Measurements from ENCODE around the gene C2CD2.
A peak's percentile ranks its signal among the peaks of the same experiment; 100 is the strongest.

C2CD2 gene

DNA sequence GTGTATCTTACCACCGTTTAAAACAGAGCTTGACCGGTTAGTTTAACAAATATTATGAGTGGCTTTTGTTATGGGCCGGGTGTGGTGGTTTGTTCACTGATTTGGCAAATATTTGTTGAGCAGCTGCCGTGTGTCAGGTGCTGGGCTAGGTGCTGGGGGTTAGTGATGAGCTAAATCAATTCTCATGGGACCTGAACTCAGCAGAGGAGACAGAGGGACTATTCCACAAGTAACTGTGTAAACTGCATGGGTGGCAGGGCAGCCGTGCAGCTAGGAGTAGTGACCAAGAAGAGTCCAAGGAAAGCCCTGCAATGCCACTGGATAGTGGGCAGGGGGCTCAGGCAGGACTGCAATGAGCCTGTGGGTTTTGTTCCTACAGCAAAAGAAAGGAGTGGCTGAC lies 11.2 kb upstream of the C2CD2 start:
- H4K20me1 ChIP-seq (ENCODE audit: control insufficient read depth, insufficient read depth, low read depth, low read length), result no peaks in the 10 kb centered on the region
- peak overlapping the region; percentile 53 for H3K4me2 ChIP-seq (ENCODE audit: low read length)
- TF ChIP-seq, protein P1, sequence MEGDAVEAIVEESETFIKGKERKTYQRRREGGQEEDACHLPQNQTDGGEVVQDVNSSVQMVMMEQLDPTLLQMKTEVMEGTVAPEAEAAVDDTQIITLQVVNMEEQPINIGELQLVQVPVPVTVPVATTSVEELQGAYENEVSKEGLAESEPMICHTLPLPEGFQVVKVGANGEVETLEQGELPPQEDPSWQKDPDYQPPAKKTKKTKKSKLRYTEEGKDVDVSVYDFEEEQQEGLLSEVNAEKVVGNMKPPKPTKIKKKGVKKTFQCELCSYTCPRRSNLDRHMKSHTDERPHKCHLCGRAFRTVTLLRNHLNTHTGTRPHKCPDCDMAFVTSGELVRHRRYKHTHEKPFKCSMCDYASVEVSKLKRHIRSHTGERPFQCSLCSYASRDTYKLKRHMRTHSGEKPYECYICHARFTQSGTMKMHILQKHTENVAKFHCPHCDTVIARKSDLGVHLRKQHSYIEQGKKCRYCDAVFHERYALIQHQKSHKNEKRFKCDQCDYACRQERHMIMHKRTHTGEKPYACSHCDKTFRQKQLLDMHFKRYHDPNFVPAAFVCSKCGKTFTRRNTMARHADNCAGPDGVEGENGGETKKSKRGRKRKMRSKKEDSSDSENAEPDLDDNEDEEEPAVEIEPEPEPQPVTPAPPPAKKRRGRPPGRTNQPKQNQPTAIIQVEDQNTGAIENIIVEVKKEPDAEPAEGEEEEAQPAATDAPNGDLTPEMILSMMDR (IDR thresholded peaks at IDR 0.05; ENCODE audit: low read depth, low read length, poor library complexity, severe bottlenecking), result no peak
- TF ChIP-seq EZH2phosphoT487 (IDR thresholded peaks at IDR 0.05; ENCODE audit: borderline replicate concordance, low read length), result no peak
- H3K4me1 ChIP-seq (ENCODE audit: control insufficient read depth, low read length), result peaks cover 42% of the 10 kb centered on the region
- no peaks in the 10 kb centered on the region for H3K9me2 ChIP-seq (replicated peaks; ENCODE audit: control insufficient read depth, low read length)
- H3F3A ChIP-seq (ENCODE audit: control insufficient read depth, insufficient read depth), result no peaks in the 10 kb centered on the region
- no peaks in the 10 kb centered on the region for H3K27me3 ChIP-seq (ENCODE audit: control insufficient read depth, low read length)
- no peaks in the 10 kb centered on the region for H3K9me3 ChIP-seq (ENCODE audit: control insufficient read depth, insufficient read depth, low read length)
- H3K4me3 ChIP-seq (ENCODE audit: low read length), result peak overlapping the region; percentile 20; the same call in 1 of the 2 replicates
- no peaks in the 10 kb centered on the region for H3K79me2 ChIP-seq (ENCODE audit: control insufficient read depth, low read length)
- no peaks in the 10 kb centered on the region for H3K36me3 ChIP-seq (ENCODE audit: control insufficient read depth, low read length)
- H3K27ac ChIP-seq (ENCODE audit: low read depth, low read length), result no peak overlapping the region

DNA sequence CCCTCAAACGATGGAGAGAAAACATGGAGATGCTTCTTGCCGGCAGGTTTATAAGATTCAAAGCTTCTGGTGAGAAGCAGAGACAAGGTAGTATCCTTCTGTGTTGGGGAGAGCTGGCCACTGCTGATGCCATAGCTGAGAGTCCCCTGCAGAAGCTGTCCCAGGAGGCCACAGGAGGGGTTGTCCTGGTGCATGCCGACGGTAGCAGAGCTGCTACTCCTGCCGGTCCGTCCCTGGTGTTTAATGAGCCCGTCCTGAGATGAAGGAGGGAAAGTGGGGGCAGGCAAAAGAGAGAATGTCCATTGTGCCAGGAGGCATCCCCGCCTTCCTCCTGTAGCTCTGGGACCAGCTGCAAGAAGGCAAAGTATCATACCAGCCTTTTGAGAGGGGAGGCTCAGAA lies 10.4 kb upstream of the C2CD2 start:
- Histone ChIP-seq H3K4me1 (ENCODE audit: control insufficient read depth, low read length) (peaks cover 42% of the 10 kb centered on the region), H3K27me3 (ENCODE audit: control insufficient read depth, low read length) (no peaks in the 10 kb centered on the region), H3K4me2 (ENCODE audit: low read length) (no peak overlapping the region), H3K79me2 (ENCODE audit: control insufficient read depth, low read length) (no peaks in the 10 kb centered on the region), H3K4me3 (ENCODE audit: low read length) (no peak overlapping the region), H3K9me3 (ENCODE audit: control insufficient read depth, insufficient read depth, low read length) (no peaks in the 10 kb centered on the region), H3F3A (ENCODE audit: control insufficient read depth, insufficient read depth) (no peaks in the 10 kb centered on the region), H3K27ac (ENCODE audit: low read depth, low read length) (no peak overlapping the region), H4K20me1 (ENCODE audit: control insufficient read depth, insufficient read depth, low read depth, low read length) (no peaks in the 10 kb centered on the region), H3K36me3 (ENCODE audit: control insufficient read depth, low read length) (no peaks in the 10 kb centered on the region), H3K9me2 (replicated peaks; ENCODE audit: control insufficient read depth, low read length) (no peaks in the 10 kb centered on the region)
- no peak for TF ChIP-seq EZH2phosphoT487 (IDR thresholded peaks at IDR 0.05; ENCODE audit: borderline replicate concordance, low read length)
- TF ChIP-seq, protein P1 (IDR thresholded peaks at IDR 0.05; ENCODE audit: low read depth, low read length, poor library complexity, severe bottlenecking), result no peak

DNA sequence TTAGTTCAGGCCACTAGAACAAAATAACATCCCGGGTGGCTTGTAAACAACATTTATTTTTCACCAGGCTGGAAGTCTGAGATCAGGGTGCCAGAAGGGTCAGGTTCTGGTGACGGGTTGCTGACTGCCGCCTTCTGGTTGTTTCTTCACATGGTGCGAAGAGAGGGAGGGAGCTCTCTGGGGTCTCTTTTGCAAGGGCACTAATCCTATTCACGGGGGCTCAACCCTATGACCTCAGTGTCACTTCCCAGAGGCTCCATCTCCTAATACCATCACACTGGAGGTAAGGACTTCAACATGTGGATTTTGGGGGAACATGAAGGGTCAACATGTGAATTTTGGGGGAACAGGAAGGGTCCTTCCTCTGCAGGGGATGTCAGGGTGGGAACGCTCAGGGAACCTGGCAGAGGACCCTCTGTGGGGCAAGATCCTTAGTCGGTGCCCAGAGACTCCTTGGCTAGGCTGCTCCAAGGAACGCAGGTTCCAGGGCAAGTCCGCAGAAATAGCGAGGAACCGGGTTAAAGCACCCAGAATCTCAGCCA lies 8.7 kb upstream of the C2CD2 start:
- Histone ChIP-seq H3F3A (ENCODE audit: control insufficient read depth, insufficient read depth) (peaks cover 3% of the 10 kb centered on the region), H3K9me2 (replicated peaks; ENCODE audit: control insufficient read depth, low read length) (no peaks in the 10 kb centered on the region), H3K4me1 (ENCODE audit: control insufficient read depth, low read length) (peaks cover 40% of the 10 kb centered on the region), H3K36me3 (ENCODE audit: control insufficient read depth, low read length) (no peaks in the 10 kb centered on the region), H3K27ac (ENCODE audit: low read depth, low read length) (no peak overlapping the region), H3K9me3 (ENCODE audit: control insufficient read depth, insufficient read depth, low read length) (no peaks in the 10 kb centered on the region), H3K27me3 (ENCODE audit: control insufficient read depth, low read length) (no peaks in the 10 kb centered on the region), H3K79me2 (ENCODE audit: control insufficient read depth, low read length) (no peaks in the 10 kb centered on the region), H3K4me2 (ENCODE audit: low read length) (no peak overlapping the region), H4K20me1 (ENCODE audit: control insufficient read depth, insufficient read depth, low read depth, low read length) (no peaks in the 10 kb centered on the region), H3K4me3 (ENCODE audit: low read length) (no peak overlapping the region)
- no peak for TF ChIP-seq EZH2phosphoT487 (IDR thresholded peaks at IDR 0.05; ENCODE audit: borderline replicate concordance, low read length)
- TF ChIP-seq, protein P1 (IDR thresholded peaks at IDR 0.05; ENCODE audit: low read depth, low read length, poor library complexity, severe bottlenecking), result no peak
